NK-92 treated with Interleukin-12 subunit alpha and Interleukin-12 subunit beta, amount 100 ng/mL, for 24 hours (cell line): ENCODE data around the gene SH2D6.
"Not testable (repeated sequence)": the region's sequence is repeated elsewhere in the genome, so short reads cannot be mapped to it uniquely, and the experiment has no call there.

Experiments
- DNase-seq: peaks from one replicate; lab custom pipeline; 2025; lab: John Stamatoyannopoulos, UW

Gene SH2D6

DNA sequence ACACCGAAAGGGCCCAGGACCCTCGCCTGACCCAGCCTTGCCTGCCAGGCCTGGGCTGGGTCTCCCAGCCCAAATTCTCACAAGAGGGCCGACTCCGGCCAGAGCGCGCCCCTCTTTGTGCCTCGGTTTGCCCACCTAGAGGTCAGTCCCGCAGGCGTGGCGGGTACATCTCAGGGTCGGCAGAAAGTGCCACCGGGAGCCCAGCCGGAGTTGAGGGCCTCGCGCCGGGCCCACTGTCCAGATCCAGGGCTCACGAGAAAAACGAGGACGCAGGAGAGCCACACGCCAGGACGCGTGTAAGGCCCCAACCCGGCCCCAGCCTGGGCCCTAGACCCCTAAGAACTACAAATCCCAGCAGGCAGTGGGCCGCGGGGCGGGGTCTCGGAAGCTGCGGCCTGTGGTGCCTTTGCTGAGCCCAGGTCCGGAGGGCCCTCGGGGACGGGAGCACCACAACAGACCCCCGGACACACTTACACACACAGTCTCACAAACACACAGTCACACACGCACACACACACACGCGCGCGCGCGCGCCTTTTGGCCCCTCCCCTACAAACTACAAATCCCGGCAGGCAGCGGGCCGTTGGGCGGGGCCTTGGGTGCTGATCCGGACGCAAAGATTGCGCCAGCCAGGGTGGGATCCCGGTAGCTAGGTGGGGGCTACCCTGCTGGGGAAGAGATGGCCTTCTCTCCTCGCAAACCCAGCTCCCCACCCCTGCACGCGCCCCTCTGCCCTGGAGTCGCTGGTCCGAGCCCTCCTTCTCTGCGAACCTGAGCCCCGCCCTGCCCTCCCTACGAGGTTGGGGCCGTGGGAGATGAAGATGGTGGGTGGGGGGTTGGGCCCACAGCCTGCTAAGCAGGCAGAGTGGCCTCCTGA lies at the start of gene SH2D6:
Gene SH2D6, plus strand, starts transcription at position 583 of the 877 bp plus-strand sequence. CDS start 10,752 bp downstream, outside the sequence.
- DNase-seq = peak; percentile 84

DNA sequence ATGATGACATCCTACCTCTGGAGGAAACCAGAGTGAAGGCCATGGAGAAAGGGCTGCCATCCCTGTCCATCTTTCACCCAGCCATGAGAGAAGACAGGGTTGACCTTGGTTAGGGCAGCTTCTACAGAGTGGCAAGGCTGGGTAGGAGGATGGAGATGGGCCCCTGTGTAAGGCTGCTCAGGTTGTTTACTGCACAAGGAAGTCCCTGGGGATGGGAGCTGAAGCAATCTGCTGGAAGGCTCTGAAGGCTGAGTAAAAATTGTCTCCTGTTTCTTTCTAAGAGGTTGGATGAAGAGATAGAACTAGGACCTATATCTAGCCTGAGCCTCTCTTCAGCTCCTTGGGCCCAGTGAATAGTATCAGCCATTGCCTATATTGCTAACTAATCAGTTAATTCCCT lies 49.6 kb upstream of the SH2D6 start:
- DNase-seq = no peak

DNA sequence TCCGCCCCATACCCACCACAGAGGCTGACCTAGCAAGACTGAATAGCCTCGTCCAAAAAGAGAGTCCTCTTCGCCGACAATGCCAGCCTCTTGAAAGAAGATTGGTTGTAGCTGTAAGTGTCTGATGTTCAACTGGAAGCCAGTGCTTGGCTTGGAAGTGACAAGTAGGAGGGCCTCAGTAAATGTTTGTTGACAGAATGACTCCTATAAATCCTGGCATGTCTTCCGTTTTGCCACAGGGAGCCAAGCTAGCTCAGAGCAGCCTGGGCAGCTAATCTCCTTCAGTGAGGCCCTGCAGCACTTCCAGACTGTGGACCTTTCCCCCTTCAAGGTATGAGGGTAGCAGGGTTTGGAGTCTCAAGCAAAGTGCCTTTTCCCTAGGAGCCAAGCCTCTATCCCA lies 49.0 kb upstream of the SH2D6 start:
- DNase-seq = no peak

DNA sequence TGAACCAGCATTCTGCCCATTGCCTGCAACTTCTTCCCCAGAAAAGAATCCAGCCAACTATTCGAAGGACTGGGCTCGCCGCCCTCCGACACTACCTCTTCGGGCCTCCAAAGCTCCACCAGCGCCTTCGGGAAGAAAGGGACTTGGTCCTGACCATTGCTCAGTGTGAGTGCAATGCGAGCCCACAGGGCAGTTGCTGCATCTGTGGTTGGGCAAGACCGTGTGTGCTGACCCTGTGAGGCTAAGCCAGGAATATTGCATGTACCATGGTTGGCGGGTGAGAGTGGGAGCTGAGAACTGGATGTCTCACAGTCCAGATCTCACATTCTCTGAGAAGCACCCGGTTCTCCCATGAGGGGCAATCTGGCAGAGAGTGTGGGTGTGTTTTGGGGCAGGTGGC lies 47.5 kb upstream of the SH2D6 start:
- no peak for DNase-seq

DNA sequence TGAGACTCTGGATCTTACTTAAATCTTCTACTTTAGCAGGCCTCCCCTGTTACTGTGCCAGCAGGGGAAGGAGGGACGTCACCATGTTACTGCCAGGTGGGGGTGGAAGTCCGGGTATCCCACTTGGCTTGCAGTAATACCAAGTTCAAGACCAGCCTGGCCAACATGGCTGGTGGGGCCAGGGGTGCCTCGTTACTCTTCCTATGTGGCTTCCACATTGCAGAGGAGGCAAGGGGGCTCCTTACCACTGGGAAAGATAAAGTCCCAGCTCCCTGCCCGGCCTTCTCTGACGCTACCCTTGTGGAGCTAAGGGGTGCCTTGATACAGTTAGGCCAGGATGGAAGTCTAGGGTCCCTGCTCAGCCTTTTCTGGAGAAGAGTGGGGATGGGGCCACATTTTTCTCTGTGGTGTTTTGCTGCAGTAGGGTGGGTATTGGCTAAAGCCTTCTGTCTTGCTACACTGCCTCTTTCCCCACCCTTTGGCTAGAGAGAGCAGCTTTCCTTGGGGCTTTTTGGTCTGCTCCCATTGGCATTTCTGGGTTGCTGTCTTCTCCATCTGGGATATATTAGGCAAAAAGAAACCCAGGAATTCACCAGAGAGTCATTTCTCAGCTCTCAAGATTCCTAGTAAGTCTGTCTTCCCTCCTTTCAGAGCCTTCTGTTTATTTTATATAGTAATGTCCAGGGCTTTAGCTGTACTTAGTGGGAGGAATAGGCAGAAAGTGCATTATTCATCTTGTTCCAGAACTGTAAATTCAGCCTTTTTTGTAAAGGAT lies 42.0 kb upstream of the SH2D6 start:
- no peak for DNase-seq

DNA sequence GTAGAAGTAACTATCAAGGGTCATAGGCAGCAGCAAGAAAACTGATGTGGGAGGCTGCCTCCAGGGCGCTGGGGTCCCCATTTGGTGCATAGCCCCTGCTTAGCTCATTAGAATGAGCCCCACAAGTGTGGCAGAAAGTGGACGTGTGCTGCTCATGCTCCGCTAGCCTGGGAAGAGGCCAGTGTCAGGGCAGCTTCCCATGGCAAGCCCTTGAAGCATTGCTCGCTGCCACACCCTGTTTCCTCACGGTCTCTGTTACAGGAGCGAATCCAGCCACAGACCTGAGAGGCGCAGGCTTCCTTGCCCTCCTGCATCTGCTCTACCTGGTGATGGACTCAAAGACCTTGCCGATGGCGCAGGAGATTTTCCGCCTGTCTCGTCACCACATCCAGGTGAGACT lies 41.4 kb upstream of the SH2D6 start:
- no peak for DNase-seq

DNA sequence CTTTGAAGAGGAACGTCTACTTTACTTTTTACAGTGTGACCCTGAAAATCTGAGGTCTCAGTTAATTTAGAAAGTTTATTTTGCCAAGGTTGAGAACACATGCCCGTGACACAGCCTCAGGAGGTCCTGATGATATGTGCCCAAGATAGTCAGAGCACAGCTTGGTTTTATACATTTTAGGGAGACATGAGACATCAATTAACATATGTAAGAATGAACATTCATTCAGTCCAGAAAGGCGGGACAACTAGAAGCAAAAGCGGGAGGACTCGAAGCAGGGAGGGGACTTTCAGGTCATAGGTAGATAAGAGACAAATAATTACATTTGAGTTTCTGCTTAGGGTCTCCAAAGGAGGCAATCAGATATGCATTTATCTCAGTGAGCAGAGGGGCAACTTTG lies 40.3 kb upstream of the SH2D6 start:
- no peak for DNase-seq

DNA sequence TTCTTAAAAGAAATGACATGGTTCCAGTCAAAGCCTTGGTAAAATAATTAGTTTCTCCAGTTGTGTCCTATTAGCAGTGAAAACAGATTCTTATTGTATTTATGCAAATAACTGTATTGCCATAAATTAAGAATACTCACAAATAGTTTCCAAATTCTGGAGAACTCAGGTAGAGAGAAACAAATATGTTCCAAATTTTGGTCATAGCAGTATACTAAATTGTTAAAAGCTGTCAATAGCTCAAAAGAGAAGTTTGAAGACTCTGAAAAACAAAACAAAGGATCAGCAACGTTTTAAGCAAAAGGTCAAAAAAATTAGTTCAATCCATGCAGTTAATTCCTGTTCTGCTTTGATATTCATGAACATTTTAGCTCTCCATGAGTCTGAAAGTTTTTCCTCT lies 38.5 kb upstream of the SH2D6 start:
- no peak for DNase-seq

DNA sequence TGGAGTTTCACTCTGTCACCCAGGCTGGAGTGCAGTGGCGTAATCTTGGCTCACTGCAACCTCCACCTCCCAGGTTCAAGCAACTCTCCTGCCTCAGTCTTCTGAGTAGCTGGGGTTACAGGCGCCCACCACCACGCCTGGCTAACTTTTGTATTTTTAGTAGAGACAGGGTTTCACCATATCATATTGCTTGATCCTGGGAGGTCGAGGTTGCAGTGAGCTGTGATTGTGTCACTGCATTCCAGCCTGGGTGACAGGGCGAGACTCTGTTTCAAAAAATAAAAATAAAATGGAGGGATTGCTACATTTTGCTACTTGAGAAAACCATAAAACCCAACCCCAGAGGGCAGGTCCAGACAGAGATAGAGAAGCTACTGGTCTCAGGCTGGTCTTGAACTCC lies 35.4 kb upstream of the SH2D6 start:
- DNase-seq = not testable (repeated sequence)

DNA sequence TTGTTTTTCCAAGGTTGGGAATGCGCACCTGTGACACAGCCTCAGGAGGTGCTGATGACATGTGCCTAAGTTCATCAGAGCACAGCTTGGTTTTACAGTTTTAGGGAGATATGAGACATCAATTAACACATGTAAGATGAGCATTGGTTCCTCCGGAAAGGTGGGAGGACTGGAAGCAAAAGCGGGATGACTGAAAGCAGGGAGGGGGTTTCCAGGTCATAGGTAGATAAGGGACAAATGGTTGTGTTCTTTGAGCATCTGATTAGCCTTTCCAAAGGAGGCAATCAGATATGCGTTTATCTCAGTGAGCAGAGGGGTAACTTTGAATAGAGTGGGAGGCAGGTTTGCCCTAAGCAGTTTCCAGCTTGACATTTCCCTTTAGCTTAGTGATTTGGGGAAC lies 34.7 kb upstream of the SH2D6 start:
- no peak for DNase-seq

DNA sequence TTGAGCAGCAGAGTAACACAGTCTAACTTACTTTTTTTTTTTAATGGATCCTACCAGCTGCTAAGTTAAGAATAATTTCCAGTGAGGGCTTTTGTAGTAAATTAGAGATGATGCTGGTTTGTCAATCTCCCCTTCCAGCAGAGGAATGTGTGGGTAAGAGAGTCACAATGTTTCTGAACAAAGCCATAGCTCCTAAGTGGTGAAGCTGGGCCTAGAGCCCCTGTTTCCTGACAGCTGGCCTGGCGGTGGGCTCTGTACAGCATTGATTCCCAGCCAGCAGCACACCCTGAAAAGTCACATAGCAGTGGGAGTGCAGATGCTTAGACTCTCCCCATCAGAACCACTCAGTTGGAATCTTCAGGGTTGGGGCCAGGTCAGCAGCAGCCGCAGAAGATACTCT lies 32.8 kb upstream of the SH2D6 start:
- DNase-seq = no peak

DNA sequence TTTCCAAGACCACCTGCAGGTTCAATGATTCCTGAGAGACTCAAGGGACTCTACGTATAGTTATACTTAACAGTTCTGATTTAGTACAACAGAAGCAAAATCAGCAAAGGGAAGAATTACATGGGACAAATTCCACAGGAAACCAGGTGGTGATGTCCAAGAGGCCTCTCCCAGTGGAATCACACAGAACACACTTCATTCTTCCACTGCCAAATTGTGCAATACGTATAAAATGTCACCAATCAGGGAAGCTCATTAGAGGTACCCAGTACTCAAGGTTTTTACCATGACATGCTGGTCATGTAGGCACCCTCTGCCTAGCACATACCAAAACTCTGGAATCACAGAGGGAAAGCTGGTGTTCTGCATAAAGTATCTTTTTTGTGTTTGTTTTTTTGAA lies 30.8 kb upstream of the SH2D6 start:
- no peak for DNase-seq

DNA sequence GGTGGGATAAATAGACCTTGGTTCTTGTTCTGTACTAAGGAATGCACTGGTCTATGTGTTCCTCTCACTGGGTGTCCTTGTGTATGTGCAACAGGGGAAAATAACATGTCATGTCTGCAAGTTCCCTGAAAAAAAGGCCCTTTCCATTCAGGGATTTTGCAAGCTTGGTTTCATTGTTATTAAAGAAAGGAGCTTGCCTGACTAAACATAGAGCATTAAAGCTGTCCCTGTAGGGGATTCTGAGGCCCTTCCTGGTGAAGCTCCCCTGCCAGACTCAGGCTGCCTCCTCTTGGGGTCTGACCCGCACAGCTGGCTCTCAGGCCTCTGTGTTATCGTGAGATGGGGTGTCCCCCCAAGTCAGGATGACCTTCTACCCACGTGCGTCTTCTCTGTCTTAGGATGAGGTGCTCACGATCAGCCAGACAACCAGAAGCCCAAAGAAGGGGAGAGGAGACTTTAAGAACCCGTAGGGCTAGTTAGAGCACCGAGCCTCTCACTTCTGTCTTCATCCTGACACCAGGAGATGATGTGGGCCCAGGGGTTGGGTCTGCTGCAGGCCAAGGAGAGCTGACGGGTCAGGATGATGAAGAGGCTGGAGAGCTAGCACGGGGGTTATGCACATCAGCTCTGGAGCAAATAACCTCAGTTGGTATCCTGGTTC lies 29.5 kb upstream of the SH2D6 start:
- DNase-seq = no peak

DNA sequence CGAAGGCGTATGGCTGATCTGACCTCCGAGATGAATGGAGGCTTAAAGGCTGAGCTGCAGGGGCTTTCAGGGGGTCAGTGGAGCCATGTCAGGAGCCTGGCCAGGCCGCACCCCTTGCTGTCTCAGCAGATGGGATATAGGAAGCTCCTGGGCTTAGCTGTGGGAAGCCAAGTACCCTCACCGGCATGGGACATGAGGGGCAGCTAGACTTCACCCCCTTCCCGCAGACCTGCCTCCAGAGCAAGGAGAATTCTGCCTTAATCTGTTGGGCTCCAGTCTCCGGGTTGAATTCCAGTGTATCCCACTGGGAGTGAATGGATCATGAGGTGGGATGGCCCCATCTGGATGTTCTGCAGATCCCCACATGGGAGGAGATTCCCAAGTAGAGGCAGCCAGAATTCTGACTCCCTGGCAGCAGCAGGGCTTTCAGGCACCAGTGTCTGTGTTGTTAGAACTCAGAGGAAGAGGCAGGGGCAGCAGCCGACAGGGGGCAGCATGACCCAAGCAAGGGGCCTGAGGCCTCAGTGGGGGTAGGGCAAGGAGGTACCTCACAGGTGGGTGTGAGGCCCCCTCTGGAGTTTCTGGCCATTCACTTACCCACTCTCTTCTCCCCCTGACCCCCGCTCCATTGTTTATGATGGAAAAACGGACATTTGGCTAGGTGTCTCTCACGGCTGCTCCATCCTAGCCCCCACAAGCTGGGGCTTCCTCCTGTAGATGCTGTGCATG lies 27.4 kb upstream of the SH2D6 start:
- peak; percentile 22 for DNase-seq

DNA sequence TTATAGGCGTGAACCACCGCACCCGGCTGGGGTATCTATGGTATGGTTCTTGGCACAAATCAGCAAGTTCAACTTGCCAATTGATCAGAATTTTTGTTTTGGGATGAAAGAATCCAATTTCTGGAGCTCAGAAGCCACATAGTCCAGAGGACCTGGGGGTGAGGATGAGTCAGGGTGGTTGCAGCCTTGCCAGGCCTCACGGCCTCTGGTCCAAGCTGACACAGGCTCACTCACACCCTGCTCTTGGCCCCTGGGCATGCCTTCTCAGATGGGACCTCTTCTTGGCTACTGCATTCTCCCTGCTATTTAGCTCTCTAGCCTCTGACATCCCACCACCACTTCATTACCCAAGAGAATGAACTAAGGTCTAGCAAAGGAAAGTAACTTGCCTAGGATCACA lies 24.7 kb upstream of the SH2D6 start:
- no peak for DNase-seq

DNA sequence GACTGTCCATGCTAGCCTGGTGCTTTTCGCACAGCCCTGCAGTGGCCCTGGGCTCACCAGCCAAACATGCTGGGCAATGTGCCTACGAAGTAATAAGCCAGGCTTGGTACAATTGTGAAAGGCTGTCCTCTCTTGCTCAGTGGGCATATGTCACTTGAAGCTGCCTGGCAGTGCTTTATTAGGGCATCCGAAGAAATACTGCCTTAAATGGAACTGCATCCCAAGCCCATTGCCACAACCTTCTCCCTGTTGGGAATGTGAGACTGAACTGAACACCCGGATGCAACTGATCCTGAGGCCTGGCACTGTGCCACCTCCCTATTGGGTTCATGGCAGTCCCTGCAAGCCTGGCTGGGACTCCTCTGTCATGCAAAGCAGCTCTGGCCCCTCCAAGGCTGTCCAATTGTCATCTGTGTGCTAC lies 24.2 kb upstream of the SH2D6 start:
- DNase-seq = no peak

DNA sequence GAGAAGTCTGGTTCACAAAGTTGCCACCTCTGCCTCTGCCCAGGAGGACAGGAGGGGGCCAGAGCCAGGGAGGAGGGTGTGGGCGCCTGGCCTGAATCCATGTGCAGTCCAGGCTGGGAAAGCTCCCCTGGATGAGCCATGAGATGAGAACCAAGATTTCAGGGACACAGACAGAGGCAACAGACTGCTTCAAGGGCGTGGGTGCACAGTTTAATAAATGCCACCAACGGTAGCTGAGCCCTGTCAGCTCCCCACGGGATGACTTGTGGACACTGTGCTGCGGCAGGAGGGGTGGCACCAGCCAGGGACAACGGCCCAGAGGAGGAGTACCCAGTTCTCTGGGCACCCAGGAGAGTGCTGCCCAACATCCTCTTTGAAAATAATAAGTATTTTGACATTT lies 23.5 kb upstream of the SH2D6 start:
- DNase-seq = no peak

DNA sequence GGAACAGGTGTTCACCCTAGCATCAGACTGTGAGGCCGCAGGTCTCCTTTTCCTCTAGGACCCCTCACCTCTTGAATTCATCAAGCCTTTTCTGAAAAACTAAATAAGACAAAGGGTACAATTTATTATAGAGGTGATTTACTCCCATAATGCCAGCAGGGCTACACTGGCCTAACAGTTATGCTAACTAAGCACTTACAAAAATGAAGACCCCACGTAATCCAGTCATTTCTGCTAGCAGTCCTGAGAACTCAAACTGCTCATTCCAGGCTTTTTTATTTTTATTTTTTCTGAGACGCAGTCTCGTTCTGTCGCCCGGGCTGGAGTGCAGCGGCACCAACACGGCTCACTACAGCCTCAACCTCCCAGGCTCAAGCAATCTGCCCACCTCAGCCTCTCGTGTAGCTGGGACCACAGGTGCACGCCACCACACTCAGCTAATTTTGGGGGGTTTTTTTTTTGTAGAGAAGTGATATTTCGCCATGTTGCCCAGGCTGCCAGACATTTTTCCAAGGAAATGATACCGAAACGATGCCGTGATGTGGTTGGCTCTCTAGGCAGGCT lies 22.5 kb upstream of the SH2D6 start:
- no peak for DNase-seq

DNA sequence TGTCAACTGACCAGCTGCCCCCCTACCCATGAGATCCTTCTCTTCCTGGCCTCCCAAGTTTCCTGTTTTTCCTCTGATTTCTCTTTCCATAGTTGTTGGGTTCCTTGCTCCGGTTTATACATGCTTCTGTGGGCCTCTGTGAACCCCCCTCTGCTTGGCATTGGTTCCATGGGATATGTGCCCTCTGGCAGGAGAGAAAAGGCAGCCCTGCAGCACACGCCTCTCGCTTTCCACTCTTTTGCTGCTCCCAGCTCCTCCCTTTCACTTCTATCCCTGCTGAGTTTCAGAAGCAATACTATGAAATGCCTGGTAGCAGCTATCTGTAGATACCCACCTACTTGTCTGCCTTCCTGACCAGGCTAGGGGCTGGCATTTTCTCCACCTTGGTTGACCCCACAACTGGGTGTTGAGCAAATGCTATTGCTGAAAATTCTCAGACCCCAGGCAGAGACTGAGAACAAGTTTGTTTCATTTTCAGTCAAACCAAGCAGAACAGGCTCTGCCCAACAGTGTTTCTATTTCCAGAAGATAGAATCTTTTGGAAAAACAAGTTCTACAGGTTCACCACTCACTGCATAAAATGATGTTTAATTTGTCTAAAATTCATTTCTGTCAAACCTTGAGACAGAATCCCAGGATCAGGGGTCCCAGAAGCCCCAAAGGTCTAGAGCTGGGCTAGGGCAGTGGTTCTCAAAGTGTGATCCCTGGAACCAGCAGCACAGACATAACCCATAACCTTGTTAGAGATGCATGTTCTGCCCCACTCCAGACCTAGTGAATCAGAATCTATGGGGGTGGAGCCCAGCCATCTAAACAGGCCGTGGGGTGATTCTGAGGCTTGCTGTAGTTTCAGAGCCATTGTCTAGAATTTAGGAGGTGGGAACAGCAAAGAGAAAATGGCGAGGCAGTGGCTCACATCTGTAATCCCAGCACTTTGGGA lies 21.7 kb upstream of the SH2D6 start:
- no peak for DNase-seq

DNA sequence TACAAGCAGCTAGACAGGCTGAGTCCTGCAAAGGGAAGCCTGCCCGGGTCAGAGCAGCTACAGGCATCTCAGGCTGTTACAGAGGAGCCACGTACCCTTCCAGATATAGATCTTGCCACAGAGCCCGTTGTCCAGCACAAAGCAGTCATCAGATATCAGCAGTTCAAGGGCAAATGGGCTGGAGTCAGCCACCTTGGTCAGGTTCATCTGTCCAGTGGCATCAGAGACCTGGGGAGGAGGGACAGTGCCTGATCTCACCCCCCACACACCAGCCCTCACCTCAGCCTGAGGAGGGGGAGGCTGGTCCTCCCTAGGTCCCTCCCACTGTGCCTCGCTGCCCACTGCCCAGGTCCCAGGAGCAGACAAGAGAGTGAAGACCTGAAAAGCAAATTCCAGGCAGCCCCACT lies 20.6 kb upstream of the SH2D6 start:
- no peak for DNase-seq
